GF-D8 (cell line): ENCODE measurements around the gene TPX2.

Experiments
- DNase-seq: peaks from one replicate; lab custom pipeline; 2025; lab: John Stamatoyannopoulos, UW

Gene TPX2, protein sequence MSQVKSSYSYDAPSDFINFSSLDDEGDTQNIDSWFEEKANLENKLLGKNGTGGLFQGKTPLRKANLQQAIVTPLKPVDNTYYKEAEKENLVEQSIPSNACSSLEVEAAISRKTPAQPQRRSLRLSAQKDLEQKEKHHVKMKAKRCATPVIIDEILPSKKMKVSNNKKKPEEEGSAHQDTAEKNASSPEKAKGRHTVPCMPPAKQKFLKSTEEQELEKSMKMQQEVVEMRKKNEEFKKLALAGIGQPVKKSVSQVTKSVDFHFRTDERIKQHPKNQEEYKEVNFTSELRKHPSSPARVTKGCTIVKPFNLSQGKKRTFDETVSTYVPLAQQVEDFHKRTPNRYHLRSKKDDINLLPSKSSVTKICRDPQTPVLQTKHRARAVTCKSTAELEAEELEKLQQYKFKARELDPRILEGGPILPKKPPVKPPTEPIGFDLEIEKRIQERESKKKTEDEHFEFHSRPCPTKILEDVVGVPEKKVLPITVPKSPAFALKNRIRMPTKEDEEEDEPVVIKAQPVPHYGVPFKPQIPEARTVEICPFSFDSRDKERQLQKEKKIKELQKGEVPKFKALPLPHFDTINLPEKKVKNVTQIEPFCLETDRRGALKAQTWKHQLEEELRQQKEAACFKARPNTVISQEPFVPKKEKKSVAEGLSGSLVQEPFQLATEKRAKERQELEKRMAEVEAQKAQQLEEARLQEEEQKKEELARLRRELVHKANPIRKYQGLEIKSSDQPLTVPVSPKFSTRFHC

DNA sequence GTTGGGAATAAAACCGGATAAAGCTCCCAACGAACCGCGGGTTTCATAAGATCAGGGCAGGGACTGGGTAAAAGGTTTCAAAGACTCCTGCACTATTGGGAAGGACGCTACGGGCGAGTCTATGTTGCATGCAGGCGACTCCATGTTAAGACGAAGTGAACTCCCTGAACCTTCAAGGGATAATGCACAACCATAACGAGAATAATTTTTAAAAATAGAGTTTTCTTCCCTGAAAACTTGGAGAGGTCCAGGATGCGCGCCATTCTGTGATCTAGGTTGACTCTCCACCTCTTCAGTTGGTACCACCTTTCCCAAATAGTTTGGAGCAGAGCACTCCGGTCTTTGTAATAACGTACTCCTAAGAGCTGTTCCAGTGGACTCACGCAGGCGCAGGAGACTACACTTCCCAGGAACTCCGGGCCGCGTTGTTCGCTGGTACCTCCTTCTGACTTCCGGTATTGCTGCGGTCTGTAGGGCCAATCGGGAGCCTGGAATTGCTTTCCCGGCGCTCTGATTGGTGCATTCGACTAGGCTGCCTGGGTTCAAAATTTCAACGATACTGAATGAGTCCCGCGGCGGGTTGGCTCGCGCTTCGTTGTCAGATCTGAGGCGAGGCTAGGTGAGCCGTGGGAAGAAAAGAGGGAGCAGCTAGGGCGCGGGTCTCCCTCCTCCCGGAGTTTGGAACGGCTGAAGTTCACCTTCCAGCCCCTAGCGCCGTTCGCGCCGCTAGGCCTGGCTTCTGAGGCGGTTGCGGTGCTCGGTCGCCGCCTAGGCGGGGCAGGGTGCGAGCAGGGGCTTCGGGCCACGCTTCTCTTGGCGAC lies at the start of gene TPX2:
Gene TPX2, plus strand, starts transcription at position 562 of the 821 bp plus-strand sequence. CDS start 18,187 bp downstream, outside the sequence.
- DNase-seq, result peak; percentile 91

DNA sequence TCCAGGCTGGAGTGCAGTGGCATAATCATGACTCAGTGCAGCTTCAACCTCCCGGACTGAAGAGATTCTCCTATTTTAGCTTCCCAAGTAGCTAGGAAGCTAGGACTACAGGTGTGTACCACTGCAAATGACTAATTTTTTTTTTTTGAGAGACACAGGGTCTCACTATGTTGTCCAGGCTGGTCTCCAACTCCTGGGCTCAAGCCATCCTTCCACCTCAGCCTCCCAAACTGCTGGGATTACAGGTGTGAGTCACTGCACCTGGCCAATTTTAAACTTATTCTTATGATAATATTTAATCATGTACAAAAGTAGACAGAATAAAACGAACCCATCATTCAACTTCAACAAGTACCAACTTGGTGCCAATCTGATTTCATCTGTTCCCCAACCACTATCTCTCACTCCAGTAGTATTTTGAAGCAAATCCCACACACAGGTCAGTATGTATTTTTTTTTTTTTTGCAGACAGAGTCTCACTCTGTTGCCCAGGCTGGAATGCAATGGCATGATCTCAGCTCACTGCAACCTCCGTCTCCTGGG lies 48.9 kb upstream of the TPX2 start:
- DNase-seq, result no peak

DNA sequence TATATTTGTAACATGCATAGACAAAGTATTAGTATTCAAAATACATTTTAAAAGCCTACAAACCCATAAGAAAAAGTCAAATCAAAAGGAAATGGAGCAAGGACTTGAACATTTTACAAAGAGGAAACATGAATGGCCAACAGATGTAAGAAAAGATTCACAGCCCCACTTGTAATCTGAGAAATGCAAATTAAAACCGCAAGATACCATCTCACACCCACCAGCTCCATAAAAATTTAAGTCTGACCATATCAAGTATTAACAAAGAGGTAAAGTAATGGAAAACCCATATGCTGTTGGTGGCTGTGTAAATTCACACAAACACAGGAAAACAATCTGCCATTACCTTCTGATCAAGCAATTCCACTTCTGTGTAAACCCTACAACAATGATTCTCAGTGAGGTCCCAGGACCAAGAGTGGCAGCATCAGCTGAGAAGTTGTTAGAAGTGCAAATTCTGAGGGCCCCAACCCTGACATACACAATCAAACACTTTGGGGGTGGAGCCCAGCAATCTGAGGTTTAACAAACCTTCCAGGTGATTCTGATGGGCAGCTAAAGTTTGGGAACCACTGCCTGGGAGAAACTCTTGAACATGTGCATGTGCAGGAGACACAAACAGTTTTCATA lies 47.3 kb upstream of the TPX2 start:
- peak; percentile 45 for DNase-seq

DNA sequence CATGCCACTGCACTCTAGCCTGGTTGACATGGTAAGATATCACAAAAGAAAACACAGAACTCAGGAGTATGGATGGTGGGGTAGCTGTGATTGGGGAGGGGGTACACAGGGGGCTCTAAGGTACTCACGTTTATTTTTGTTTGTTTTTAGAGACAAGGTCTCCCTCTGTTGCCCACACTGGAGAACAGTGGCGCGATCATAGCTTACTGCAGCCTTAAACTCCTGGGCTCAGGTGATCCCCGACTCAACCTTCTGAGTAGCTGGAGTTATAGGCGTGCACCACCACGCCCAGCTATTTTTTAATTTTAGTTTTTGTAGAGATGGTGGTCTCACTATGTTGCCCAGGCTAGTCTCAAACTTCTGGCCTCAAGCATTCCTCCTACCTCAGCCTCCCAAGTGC lies 45.7 kb upstream of the TPX2 start:
- no peak for DNase-seq

DNA sequence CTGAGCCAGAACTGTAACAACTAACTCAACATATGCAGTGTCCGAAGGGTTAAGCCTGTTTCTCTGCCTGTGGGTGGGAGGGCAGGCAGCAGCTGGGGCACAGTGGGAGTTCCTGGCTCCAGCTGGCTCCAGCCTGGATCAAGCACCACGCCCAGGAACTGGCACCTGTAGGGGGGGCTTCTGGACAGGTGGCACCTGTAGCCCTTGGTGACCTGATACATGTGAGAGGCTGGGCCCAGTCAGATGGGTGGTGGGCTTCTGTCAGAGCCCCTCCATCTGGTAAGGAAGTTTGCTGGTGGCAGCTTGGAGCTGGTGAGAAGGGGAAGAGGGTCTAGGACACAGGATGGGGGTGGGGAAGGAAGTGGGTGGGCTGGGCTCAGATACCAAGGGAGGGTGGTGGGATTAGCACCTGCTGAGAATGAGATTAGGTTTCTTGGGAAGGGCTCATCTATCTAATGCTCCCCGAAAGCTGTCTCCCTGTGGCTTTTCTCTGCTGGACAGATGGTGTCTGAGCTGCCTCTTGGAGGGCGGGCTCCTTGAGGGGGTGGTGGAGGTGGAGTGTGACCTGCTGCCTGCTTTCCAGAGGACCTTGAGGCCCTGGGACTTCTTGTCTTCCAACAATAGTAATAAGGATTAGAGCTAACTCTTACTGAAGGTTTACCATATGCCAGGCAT lies 45.0 kb upstream of the TPX2 start:
- DNase-seq, result no peak

DNA sequence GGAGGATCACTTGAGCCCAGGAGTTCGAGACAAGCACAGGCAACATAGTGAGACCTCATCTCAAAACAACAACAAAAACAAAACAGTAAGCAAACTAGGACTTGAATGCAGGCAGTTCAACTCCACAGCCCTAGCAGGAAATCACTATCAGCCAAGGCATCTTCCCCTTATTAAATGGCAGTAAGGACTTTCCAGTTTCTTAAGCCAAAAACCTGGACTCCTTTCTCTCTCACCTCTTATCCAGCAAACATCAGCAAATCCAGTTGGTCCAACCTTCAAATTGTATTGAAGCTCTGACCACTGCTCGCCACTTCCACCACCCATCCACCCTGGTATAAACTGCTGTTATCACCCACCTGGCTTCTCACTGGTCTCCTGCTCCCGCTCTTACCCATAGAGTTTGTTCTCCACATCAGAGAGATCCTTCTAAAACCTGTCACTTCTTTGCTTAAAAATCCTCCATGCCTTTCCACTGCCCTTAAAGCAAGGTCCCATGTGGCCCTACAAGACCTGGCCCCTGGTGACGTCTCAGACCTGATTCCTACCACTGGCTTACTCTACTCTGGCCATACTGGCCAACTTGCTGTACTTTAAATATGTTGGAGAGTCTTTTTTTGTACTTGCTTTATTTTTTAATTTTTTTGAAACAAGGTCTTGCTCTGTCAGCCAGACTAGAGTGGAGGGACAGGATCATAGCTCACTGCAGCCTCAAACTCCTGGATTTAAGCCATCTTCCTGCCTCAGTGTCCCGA lies 44.1 kb upstream of the TPX2 start:
- no peak for DNase-seq

DNA sequence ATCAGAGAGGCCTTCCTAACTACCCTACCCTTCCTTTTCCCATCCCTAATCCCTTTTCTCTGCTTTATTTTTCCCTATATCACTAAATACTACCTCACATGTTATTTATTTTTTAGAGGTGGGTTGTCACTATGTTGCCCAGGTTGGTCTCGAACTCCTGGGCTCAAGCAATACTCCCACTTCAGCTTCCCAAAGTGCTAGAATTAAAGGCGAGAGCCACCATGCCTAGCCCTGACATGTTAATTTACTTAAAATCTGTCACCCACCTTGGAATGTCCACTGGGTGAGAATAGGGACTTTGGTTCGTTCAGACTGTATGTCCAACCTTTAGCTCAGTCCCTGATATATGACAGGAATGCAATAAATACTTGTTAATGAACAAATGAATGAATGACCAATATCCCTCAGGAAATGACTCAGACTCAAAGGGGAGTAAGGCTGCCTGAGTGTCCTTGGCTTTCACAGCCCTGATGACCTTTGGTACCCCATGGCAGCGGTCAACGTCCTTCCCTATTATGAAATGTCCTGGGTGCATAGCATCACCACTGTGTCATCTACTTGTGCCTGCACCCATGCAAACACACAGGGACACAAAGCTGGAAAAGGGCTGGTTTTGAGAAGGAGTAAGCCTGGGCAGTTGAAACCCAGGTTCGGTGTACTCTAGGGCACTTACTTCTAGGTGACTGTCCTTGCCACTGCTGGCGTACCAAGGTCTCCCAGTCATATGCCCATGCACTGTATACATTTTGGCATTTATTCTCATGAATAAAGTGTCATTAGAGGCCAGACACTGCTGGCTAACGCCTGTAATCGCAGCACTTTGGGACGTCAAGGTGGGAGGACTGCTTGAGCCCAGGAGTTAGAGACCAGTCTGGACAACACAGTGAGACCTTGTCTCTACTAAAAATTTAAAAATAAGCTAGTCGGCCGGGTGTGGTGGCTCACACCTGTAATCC lies 43.0 kb upstream of the TPX2 start:
- no peak for DNase-seq

DNA sequence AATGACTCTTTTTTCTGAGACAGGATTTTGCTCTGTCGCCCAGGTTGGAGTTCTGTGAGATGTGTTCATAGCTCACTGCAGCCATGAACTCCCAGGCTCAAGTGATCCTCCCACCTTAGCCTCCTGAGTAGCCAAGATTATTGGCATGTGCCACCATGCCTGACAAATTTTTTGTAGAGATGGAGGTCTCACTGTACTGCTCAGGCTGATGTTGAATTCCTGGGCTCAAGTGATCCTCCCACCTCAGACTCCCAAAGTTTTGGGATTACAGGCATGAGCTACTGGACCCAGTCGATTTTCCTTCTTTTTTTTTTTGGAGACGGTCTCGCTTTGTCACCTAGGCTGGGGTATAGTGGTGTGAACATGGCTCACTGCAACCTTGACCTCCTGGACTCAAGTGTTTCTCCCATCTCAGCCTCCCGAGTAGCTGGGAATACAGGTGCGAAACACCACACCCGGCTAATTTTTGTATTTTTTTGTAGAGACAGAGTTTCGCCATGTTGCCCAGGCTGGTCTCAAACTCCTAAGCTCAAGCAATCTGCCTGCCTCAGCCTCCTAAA lies 40.8 kb upstream of the TPX2 start:
- DNase-seq, result no peak

DNA sequence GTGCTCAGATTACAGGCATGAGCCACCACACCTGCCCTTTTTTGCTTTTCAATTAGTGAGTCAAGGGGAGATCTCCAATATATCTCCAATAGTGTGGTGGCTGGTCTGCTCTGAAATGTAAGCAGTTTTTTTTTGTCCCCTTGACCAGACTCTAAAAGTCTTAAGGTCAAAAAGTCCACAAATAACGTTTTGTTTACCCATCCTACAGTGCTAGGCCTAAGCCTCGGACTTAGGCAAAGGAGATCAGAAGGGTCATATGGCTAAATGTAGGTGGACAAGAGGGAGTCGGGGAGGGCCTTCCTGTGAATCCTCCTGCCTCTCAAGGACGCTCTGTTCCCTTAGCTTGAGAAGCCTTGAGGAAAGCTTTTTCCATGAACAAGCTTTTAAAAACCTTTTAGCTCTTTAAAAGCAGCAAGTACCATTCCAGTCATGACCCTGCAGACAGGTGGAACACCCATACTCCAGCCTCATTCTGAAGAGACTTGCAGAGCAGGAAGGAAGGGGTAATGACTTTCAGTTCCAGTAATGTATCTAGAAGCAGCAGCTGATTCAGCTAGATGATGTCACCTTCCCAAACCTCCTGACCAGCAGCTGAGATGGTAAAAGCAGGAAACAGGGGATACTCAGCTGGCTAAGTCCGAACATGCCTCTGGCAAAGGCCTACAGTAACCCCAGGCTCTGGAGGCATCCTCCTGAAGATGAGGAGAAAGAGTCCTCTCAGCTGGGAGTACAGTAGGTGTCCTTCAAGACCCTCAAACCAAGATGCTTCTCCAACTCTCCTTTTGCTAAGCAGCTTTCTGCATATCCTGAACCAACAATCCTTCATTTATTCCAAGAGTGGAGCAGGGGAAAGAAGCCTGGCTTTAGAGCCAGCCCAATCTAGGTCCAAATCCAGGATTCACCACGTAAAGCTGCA lies 40.0 kb upstream of the TPX2 start:
- DNase-seq, result peak; percentile 22

DNA sequence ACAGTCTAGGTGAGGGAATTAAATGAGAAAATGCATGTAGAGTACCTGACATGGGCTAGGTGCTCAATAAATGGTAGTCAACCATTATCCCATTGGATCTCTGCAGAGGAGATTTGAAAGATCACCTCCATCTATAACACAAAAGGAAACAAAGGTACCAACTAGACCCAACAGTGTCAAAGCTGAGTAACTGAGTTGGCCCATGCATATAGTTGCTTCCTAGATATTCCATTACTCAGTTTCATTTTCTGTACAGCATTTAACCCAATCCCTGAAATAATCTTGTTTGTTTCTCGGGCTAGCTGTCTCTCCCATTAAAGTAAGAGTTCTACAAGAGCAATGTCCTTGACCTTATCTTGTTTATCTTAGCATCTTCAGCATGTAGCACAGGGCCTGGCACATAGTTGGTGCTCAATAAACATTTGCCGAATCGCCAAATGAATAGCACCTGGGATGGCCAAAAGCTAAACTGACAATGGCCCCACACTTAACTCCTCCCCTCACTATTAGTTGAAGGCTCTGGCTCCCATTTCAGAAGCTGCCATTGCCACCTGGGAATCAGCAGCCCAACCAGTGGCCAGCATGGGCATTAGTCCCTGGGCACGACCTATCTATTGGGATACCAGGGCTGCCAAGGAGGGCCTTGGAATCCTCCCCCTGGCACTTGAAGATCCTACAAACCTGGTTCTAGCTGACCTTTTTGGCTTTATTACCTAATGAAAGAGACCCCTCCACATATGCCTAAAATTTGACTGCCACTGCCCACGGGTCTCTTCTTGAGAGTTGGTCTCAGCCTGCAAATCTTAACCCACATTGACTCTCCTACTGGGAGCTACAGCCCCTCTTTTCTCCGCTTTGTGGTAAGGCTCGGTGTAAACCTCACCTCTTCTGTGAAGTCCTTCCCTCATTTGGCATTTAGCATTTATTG lies 39.0 kb upstream of the TPX2 start:
- no peak for DNase-seq

DNA sequence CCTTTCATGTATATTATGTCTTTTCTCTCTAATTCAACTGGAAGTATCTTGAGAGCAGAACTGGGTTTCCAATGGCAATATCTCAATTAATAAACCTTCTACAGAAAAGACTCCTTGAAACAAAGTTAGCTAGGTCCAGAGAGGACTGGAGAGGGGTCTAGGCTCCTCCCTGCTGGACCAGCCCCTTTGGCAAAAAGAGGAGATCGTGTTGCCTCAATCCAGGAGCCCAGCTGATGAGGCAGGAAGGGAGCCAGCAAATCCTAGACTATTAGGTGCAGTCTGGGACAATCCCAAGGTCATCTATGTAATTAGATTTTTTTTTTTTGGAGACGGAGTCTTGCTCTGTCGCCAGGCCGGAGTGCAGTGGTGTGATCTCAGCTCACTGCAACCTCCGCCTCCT lies 38.3 kb upstream of the TPX2 start:
- DNase-seq, result no peak

DNA sequence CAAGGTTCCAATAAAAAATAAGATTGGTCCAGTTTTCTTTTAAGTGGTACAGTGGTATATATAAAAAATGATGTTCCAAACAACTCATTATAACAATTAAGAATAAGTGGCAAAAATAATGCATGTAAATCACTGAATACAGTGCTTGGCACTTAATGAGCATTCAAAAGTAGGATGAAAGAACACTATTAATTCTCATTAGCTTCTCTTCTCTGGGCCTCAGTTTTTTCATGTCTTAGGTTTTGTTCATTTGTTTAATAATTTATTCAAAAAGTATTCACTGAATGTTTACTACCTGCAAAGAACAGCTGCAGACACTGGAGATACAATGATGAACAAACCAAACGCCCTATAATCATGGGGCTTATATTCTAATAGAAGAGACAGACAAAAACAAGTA lies 37.5 kb upstream of the TPX2 start:
- no peak for DNase-seq

DNA sequence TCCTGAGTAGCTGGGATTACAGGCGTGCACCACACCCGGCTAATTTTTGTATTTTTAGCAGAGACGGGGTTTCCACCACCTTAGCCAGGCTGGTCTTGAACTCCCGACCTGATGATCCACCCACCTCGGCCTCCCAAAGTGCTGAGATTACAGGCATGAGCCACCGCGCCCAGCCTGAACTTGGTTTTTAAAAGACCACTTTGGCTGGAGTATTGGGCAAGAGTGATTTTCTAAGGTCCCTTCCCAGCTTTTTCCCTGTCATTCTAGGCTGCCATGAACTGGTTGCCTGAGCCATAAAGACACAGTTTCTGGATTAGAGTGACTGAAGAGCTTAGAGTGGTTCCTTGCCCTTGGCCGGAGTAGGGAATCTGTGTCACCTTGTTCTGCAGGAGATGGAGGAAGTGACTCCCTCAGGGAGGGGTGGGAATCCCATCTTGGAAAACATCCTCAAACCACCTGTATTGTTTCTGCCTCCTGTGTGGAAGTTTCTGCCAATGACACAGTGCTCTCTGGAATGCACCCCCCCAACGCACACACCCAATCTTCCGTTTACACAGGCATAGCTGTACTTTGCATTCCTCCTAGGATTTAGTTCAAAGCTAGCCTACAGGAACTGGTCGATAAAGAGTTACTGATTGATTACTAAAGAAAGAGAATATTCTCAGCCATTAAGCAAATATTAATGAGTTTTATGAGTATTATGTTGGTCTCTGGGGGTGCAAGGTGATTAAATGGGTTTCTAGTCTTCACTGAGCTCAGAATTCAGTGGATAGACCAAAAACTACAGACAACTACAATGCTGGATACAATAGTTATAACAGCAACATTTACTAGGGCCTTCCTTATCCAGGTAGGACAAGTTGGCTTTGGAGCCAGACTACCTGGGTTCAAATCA lies 34.6 kb upstream of the TPX2 start:
- DNase-seq, result no peak

DNA sequence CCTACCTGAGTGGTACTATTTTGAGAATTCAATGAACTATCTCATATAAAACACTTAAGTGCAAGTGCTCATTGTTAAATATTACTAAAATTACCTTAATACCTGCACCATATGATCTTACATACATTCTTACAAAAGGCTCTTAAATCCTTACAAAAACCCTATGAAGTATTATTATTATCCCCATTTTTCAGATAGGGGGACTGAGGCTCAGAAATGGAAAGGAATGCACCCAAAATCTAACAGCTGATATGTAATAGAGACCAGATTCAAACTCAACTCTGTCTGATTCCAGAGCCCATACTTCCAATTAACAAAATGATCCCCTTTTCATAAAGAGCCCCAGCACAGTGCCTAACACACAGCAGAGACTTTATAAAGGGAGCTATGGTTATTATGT lies 33.9 kb upstream of the TPX2 start:
- DNase-seq, result no peak
